K562 (cell line): ENCODE results near the gene TAS2R4. TPM values are rescaled to one million over a fixed set of nuclear protein-coding genes. Genes with fewer than 3 reads are reported as not detected.

Experiments
- CC2D1A ChIP-seq: fragments of 450-650 bp; IDR thresholded peaks from 2 replicates; pipeline ENCODE4 v1.6.1; 2017; ENCODE audit warnings: mild to moderate bottlenecking
- RBM14 ChIP-seq: fragments of 200-400 bp; formaldehyde crosslinking; IDR thresholded peaks from 2 replicates; pipeline ENCODE4 v1.6.1; 2018; ENCODE audit warnings: low read depth, mild to moderate bottlenecking, low read length, moderate library complexity, borderline replicate concordance; ENCODE audit not compliant: insufficient read depth
- ZNF583 ChIP-seq: fragments of 250-450 bp; sonication (Bioruptor Pico); IDR thresholded peaks from 2 replicates; pipeline ENCODE4 v1.4.0; 2020
- ZNF695 ChIP-seq: fragments of 450-650 bp; formaldehyde crosslinking; IDR thresholded peaks from 2 replicates; pipeline ENCODE4 v1.4.0; 2020; ENCODE audit warnings: mild to moderate bottlenecking, moderate library complexity
- polyA plus RNA-seq, 8 experiments: library from polyadenylated mRNA; depleted of rRNA in 4 of 8; stranded (reverse) in 5 of 8; unstranded in 3 of 8; fragments of >200 nt; fragmentation: Nextera tagmentation in 2 of 8; fragmentation: Illumina TruSeq in 1 of 8; extraction: Ambion mirVana in 2 of 8; extraction: Trizol in 1 of 8; gene quantifications; 2 replicates each; pipeline versions ENCODE4 v1.2.1 to v1.2.3, GENCODE V29; 2011 to 2014; ENCODE audit warnings: inconsistent platforms in 1 of 8, missing spikeins in 1 of 8
- total RNA-seq, 7 experiments: library from RNA; depleted of rRNA in 6 of 7; stranded (reverse); fragments of >200 nt in 6 of 7; fragmentation: Illumina TruSeq in 2 of 7; extraction: Trizol in 2 of 7; gene quantifications; 2 replicates each; pipeline versions ENCODE4 v1.2.1 to v1.2.3, GENCODE V29; 2011 to 2021; ENCODE audit warnings: low replicate concordance in 1 of 7
- TF ChIP-seq, protein P1 (sequence below): fragments of 250-450 bp; sonication (Bioruptor Pico); IDR thresholded peaks from 2 replicates; pipeline ENCODE4 v1.4.0; 2020
- TF ChIP-seq, protein P2 (sequence below): fragments of 450-650 bp; formaldehyde crosslinking; IDR thresholded peaks from 2 replicates; pipeline ENCODE4 v1.4.0; 2022; ENCODE audit warnings: missing genetic modification characterization
- TF ChIP-seq, protein P3 (sequence below): fragments of 250-450 bp; sonication (Bioruptor Pico); IDR thresholded peaks from 2 replicates; pipeline ENCODE4 v1.8.0; 2022; ENCODE audit warnings: moderate library complexity, mild to moderate bottlenecking, inconsistent platforms
- TF ChIP-seq, protein P4 (sequence below): sonication (generic); formaldehyde crosslinking; IDR thresholded peaks from 2 replicates; pipeline ENCODE4 v1.8.0; 2022; ENCODE audit warnings: missing genetic modification reagents, mild to moderate bottlenecking, moderate library complexity, borderline replicate concordance
- TF ChIP-seq, protein P5 (sequence below): fragments of 450-650 bp; IDR thresholded peaks from 2 replicates; pipeline ENCODE4 v1.6.1; 2018; ENCODE audit warnings: mild to moderate bottlenecking, low read depth; ENCODE audit not compliant: partially characterized antibody
- TF ChIP-seq, protein P6 (sequence below): fragments of 250-450 bp; sonication (Bioruptor Pico); IDR thresholded peaks from 2 replicates; pipeline ENCODE4 v1.8.0; 2021; ENCODE audit warnings: mild to moderate bottlenecking, moderate library complexity
- TF ChIP-seq, protein P7 (sequence below): fragments of 450-650 bp; IDR thresholded peaks from 2 replicates; pipeline ENCODE4 v1.7.1; 2018; ENCODE audit warnings: mild to moderate bottlenecking, low read depth; ENCODE audit not compliant: partially characterized antibody

Gene TAS2R4
- total and polyA plus RNA-seq, 9 of the 15 experiments (the other 6 are each of a cell fraction or from before 2014, with no cell fraction given) = 0.04 to 2.1 (median 0.68) TPM

DNA sequence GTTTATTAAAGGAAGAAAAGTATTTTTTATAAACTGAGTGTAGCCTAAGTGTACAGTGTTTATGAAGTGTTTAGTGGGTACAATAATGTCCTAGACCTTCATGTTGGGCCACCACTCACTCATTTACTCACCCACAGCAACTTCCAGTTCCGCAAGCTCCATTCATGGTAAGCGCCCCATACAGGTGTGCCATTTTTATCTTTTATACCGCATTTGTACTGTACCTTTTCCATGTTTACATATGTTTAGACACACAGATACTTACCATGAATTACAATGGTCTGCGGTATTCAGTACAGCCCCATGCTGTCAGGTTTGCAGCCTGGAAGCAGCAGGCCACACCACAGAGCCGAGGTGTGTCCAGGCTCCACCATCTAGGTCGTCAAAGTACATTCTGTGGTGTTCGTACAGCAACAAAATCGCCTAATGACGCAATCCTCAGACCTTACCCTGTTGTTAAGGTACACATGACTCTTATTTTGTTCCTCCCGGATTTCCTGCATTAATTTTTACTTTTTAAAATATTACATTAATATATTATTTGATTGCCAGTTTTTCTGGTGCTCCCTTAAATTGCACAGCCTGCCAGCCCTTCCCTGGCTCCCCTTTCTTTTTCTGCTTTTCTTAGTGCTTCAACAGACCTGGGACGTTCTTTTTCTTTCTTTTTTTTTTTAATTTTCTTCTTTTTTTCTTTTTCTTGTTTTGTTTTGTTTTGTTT is 39.2 kb upstream of the TAS2R4 start (continued):
- TF ChIP-seq, protein P1, sequence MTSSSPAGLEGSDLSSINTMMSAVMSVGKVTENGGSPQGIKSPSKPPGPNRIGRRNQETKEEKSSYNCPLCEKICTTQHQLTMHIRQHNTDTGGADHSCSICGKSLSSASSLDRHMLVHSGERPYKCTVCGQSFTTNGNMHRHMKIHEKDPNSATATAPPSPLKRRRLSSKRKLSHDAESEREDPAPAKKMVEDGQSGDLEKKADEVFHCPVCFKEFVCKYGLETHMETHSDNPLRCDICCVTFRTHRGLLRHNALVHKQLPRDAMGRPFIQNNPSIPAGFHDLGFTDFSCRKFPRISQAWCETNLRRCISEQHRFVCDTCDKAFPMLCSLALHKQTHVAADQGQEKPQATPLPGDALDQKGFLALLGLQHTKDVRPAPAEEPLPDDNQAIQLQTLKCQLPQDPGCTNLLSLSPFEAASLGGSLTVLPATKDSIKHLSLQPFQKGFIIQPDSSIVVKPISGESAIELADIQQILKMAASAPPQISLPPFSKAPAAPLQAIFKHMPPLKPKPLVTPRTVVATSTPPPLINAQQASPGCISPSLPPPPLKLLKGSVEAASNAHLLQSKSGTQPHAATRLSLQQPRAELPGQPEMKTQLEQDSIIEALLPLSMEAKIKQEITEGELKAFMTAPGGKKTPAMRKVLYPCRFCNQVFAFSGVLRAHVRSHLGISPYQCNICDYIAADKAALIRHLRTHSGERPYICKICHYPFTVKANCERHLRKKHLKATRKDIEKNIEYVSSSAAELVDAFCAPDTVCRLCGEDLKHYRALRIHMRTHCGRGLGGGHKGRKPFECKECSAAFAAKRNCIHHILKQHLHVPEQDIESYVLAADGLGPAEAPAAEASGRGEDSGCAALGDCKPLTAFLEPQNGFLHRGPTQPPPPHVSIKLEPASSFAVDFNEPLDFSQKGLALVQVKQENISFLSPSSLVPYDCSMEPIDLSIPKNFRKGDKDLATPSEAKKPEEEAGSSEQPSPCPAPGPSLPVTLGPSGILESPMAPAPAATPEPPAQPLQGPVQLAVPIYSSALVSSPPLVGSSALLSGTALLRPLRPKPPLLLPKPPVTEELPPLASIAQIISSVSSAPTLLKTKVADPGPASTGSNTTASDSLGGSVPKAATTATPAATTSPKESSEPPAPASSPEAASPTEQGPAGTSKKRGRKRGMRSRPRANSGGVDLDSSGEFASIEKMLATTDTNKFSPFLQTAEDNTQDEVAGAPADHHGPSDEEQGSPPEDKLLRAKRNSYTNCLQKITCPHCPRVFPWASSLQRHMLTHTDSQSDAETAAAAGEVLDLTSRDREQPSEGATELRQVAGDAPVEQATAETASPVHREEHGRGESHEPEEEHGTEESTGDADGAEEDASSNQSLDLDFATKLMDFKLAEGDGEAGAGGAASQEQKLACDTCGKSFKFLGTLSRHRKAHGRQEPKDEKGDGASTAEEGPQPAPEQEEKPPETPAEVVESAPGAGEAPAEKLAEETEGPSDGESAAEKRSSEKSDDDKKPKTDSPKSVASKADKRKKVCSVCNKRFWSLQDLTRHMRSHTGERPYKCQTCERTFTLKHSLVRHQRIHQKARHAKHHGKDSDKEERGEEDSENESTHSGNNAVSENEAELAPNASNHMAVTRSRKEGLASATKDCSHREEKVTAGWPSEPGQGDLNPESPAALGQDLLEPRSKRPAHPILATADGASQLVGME (CRISPR knock-in tag) = no peak
- TF ChIP-seq ZNF695 (CRISPR knock-in tag) (no peak), CC2D1A (no peak), ZNF583 (CRISPR knock-in tag) (no peak), RBM14 (no peak)
- TF ChIP-seq, protein P2, sequence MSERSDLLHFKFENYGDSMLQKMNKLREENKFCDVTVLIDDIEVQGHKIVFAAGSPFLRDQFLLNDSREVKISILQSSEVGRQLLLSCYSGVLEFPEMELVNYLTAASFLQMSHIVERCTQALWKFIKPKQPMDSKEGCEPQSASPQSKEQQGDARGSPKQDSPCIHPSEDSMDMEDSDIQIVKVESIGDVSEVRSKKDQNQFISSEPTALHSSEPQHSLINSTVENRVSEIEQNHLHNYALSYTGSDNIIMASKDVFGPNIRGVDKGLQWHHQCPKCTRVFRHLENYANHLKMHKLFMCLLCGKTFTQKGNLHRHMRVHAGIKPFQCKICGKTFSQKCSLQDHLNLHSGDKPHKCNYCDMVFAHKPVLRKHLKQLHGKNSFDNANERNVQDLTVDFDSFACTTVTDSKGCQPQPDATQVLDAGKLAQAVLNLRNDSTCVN (CRISPR knock-in tag) = peak; percentile 73
- TF ChIP-seq, protein P3, sequence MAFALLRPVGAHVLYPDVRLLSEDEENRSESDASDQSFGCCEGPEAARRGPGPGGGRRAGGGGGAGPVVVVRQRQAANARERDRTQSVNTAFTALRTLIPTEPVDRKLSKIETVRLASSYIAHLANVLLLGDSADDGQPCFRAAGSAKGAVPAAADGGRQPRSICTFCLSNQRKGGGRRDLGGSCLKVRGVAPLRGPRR (CRISPR knock-in tag) = no peak
- TF ChIP-seq, protein P4, sequence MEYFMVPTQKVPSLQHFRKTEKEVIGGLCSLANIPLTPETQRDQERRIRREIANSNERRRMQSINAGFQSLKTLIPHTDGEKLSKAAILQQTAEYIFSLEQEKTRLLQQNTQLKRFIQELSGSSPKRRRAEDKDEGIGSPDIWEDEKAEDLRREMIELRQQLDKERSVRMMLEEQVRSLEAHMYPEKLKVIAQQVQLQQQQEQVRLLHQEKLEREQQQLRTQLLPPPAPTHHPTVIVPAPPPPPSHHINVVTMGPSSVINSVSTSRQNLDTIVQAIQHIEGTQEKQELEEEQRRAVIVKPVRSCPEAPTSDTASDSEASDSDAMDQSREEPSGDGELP (CRISPR knock-in tag) = no peak
- TF ChIP-seq, protein P5, sequence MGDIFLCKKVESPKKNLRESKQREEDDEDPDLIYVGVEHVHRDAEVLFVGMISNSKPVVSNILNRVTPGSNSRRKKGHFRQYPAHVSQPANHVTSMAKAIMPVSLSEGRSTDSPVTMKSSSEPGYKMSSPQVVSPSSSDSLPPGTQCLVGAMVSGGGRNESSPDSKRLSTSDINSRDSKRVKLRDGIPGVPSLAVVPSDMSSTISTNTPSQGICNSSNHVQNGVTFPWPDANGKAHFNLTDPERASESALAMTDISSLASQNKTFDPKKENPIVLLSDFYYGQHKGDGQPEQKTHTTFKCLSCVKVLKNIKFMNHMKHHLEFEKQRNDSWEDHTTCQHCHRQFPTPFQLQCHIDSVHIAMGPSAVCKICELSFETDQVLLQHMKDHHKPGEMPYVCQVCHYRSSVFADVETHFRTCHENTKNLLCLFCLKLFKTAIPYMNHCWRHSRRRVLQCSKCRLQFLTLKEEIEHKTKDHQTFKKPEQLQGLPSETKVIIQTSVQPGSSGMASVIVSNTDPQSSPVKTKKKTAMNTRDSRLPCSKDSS = no peak
- TF ChIP-seq, protein P6, sequence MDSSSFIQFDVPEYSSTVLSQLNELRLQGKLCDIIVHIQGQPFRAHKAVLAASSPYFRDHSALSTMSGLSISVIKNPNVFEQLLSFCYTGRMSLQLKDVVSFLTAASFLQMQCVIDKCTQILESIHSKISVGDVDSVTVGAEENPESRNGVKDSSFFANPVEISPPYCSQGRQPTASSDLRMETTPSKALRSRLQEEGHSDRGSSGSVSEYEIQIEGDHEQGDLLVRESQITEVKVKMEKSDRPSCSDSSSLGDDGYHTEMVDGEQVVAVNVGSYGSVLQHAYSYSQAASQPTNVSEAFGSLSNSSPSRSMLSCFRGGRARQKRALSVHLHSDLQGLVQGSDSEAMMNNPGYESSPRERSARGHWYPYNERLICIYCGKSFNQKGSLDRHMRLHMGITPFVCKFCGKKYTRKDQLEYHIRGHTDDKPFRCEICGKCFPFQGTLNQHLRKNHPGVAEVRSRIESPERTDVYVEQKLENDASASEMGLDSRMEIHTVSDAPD (CRISPR knock-in tag) = no peak
- TF ChIP-seq, protein P7, sequence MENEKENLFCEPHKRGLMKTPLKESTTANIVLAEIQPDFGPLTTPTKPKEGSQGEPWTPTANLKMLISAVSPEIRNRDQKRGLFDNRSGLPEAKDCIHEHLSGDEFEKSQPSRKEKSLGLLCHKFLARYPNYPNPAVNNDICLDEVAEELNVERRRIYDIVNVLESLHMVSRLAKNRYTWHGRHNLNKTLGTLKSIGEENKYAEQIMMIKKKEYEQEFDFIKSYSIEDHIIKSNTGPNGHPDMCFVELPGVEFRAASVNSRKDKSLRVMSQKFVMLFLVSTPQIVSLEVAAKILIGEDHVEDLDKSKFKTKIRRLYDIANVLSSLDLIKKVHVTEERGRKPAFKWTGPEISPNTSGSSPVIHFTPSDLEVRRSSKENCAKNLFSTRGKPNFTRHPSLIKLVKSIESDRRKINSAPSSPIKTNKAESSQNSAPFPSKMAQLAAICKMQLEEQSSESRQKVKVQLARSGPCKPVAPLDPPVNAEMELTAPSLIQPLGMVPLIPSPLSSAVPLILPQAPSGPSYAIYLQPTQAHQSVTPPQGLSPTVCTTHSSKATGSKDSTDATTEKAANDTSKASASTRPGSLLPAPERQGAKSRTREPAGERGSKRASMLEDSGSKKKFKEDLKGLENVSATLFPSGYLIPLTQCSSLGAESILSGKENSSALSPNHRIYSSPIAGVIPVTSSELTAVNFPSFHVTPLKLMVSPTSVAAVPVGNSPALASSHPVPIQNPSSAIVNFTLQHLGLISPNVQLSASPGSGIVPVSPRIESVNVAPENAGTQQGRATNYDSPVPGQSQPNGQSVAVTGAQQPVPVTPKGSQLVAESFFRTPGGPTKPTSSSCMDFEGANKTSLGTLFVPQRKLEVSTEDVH = no peak
